LNCAP (cell line): ENCODE data around the gene HDAC11.

ENCODE experiments used
- CTCF ChIP-seq: fragments of 450-650 bp; IDR thresholded peaks from 2 replicates; pipeline ENCODE4 v1.5.1; 2017; ENCODE audit warnings: mild to moderate bottlenecking

The HDAC11 gene

GRCh38 chr3:13544293-13544831 is 64.3 kb downstream of the HDAC11 start:
- no peak for TF ChIP-seq CTCF

GRCh38 chr3:13544951-13545651 is 65.0 kb downstream of the HDAC11 start:
- no peak for TF ChIP-seq CTCF

- no peak for TF ChIP-seq CTCF
Measured at GRCh38 chr3:13545952-13546454, 65.9 kb downstream of the HDAC11 start.

- TF ChIP-seq CTCF: no peak
Measured at GRCh38 chr3:13546667-13547171, 66.6 kb downstream of the HDAC11 start.

- TF ChIP-seq CTCF: no peak
Measured at GRCh38 chr3:13547591-13548371, 67.7 kb downstream of the HDAC11 start.

- TF ChIP-seq CTCF: no peak
Measured at GRCh38 chr3:13548696-13549622, 68.9 kb downstream of the HDAC11 start, which contains the start of gene FBLN2. TSS of gene FBLN2 (plus strand) at chr3:13549125. CDS start at chr3:13570356, 21,231 bp downstream.
